CD8-positive, alpha-beta memory T cell (primary cell): Measurements from ENCODE around the gene EPS15. TPM values are rescaled to one million over a fixed set of nuclear protein-coding genes. Genes with fewer than 3 reads are reported as not detected.
A peak's percentile ranks its signal among the peaks of the same experiment; 100 is the strongest.
"Not testable (repeated sequence)": the region's sequence is repeated elsewhere in the genome, so short reads cannot be mapped to it uniquely, and the experiment has no call there.

Experiments
- CTCF ChIA-PET: fragments of 350-600 bp; sonication (Branson Sonifier 250); formaldehyde crosslinking; loops from one replicate; lab custom pipeline; 2021; ENCODE audit warnings: antibody characterized with exemption; lab: Charles Lee
- POLR2A ChIA-PET: fragments of 350-600 bp; sonication (Branson Sonifier 250); formaldehyde crosslinking; loops from one replicate; lab custom pipeline; 2021; ENCODE audit warnings: antibody characterized with exemption; lab: Charles Lee
- DNase-seq, 5 donors: peaks; one replicate each; pipeline versions ENCODE4 v3.0.0 to v3.0.0-alpha.2; 2020 to 2022; ENCODE audit warnings: mixed read lengths in 1 of 5
- H3K27ac ChIP-seq: one replicate; pipeline ENCODE4 v1.7.0; 2013; ENCODE audit warnings: low read depth, mild to moderate bottlenecking, low read length, moderate library complexity
- H3K27me3 ChIP-seq: 2 replicates; pipeline ENCODE4 v1.7.0; 2013; ENCODE audit warnings: low read length, mild to moderate bottlenecking; ENCODE audit not compliant: insufficient read depth, poor library complexity, severe bottlenecking
- H3K36me3 ChIP-seq: 2 replicates; pipeline ENCODE4 v1.7.0; 2013; ENCODE audit warnings: mild to moderate bottlenecking, low read length, moderate library complexity; ENCODE audit not compliant: insufficient read depth
- H3K4me1 ChIP-seq: 2 replicates; pipeline ENCODE4 v1.7.0; 2013; ENCODE audit warnings: mild to moderate bottlenecking, low read length, moderate library complexity; ENCODE audit not compliant: insufficient read depth
- H3K4me3 ChIP-seq: 2 replicates; pipeline ENCODE4 v1.7.0; 2013; ENCODE audit warnings: mild to moderate bottlenecking, low read length
- H3K9me3 ChIP-seq: 2 replicates; pipeline ENCODE4 v1.7.0; 2013; ENCODE audit warnings: mild to moderate bottlenecking, low read length
- H3K27ac Mint-ChIP-seq, 8 donors: one replicate each; pipeline ENCODE4 v1.8.0; 2020 to 2021; ENCODE audit warnings: mixed read lengths in 8 of 8, mild to moderate bottlenecking in 6 of 8, inconsistent platforms in 3 of 8, moderate library complexity in 3 of 8
- H3K27me3 Mint-ChIP-seq, 2 donors: one replicate each; pipeline ENCODE4 v1.8.0; 2020 to 2021; ENCODE audit warnings: mixed read lengths in 2 of 2, mild to moderate bottlenecking in 1 of 2, moderate library complexity in 1 of 2
- H3K36me3 Mint-ChIP-seq, 3 donors: one replicate each; pipeline ENCODE4 v1.8.0; 2020 to 2021; ENCODE audit warnings: mixed read lengths in 3 of 3, inconsistent platforms in 1 of 3, mild to moderate bottlenecking in 1 of 3
- H3K4me1 Mint-ChIP-seq, 3 donors: one replicate each; pipeline ENCODE4 v1.8.0; 2020 to 2021; ENCODE audit warnings: mixed read lengths in 3 of 3, inconsistent platforms in 1 of 3, mild to moderate bottlenecking in 1 of 3
- H3K4me3 Mint-ChIP-seq, 7 donors: one replicate each; pipeline ENCODE4 v1.8.0; 2020 to 2021; ENCODE audit warnings: mixed read lengths in 7 of 7, mild to moderate bottlenecking in 6 of 7, moderate library complexity in 4 of 7, inconsistent platforms in 2 of 7
- H3K9me3 Mint-ChIP-seq, 5 donors: one replicate each; pipeline ENCODE4 v1.8.0; 2020 to 2022; ENCODE audit warnings: mixed read lengths in 5 of 5, mild to moderate bottlenecking in 3 of 5, moderate library complexity in 2 of 5, inconsistent platforms in 1 of 5
- polyA plus RNA-seq: library from polyadenylated mRNA; unstranded; fragments of 300-500 nt; fragmentation: Illumina TruSeq; gene quantifications from one replicate; pipeline ENCODE4 v1.2.3, GENCODE V29; 2021
- total RNA-seq, 2 experiments: library from RNA; stranded (reverse); gene quantifications; one replicate each; pipeline ENCODE4 v1.2.3, GENCODE V29; 2021

The EPS15 gene
- total RNA-seq (100 to 1,000 TPM; 108 to 112 TPM), polyA plus RNA-seq (59.6 TPM)

- Histone ChIP-seq H3K4me1 (peaks cover 37% of the 10 kb centered on the region), H3K27ac (peak within 1 kb of the TSS; percentile 87), H3K9me3 (no peaks in the 10 kb centered on the region), H3K27me3 (no peaks in the 10 kb centered on the region), H3K36me3 (no peaks in the 10 kb centered on the region), H3K4me3 (peak within 1 kb of the TSS; percentile 89)
- POLR2A ChIA-PET = interaction anchor here (1.0 to 2.0 kb wide), 3 partner anchors 10 to 31 kb away, joined by 3 to 10 read pairs (median 5); no protein-coding TSS in a partner anchor
- Mint-ChIP-seq H3K36me3 (peaks cover 0 to 10% (median 0%) of the 10 kb centered on the region in 3 donors), H3K27me3 (no peaks in the 10 kb centered on the region), H3K4me3 (peak within 1 kb of the TSS; percentile 92 to 98 (median 96)), H3K27ac (peak within 1 kb of the TSS; percentile 94 to 98 (median 97)), H3K9me3 (no peaks in the 10 kb centered on the region), H3K4me1 (peaks cover 58 to 61% (median 60%) of the 10 kb centered on the region in 3 donors)
- DNase-seq = peak; percentile 75 to 90 (median 79)
- CTCF ChIA-PET = interaction anchor here (1.0 to 4.0 kb wide), 5 partner anchors 15 to 98 kb away, joined by 3 to 14 read pairs (median 4); no protein-coding TSS in a partner anchor
Observed at GRCh38 chr1:51519048-51519864, at the start of gene EPS15. TSS of gene EPS15 (minus strand) at chr1:51519266. CDS start at chr1:51519231, 35 bp downstream.

- Histone ChIP-seq H3K9me3 (no peaks in the 10 kb centered on the region), H3K36me3 (no peaks in the 10 kb centered on the region), H3K27me3 (no peaks in the 10 kb centered on the region), H3K4me1 (peaks cover 28% of the 10 kb centered on the region), H3K27ac (no peak overlapping the region), H3K4me3 (no peak overlapping the region)
- no peak for DNase-seq
- POLR2A ChIA-PET = no interaction called here
- CTCF ChIA-PET = interaction anchor here (0.9 kb wide), 1 partner anchor 200 kb away, joined by 3 read pairs; no protein-coding TSS in a partner anchor
- H3K4me1 Mint-ChIP-seq = peaks cover 27 to 31% (median 31%) of the 10 kb centered on the region in 3 donors
- peak overlapping the region in 7 of 8 donors; percentile 26 to 93 (median 82) for H3K27ac Mint-ChIP-seq
- H3K27me3 Mint-ChIP-seq = no peaks in the 10 kb centered on the region
- no peaks in the 10 kb centered on the region for H3K9me3 Mint-ChIP-seq
- H3K36me3 Mint-ChIP-seq = no peaks in the 10 kb centered on the region
- no peak overlapping the region for H3K4me3 Mint-ChIP-seq
Observed at GRCh38 chr1:51568231-51568935, 49.3 kb upstream of the EPS15 start.

DNA sequence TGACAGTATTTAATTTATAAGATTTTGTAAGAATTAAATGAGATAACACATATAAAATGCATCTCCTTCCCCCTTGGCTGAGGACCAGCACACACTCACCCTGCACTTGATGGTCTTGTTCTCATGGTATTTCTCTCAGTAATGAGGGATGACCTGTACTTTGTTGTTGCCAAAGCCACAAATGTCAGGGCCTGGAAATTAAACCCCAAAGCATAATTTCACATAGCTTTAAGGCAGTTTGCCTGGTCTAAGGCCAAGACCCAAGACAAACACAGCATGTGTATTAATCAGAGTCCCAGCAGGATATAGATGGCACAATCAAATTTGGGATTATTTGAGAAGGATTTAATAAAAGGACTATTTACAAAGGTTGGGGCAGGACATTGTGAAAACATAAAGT, 48.6 kb upstream of the EPS15 start:
- POLR2A ChIA-PET = no interaction called here
- Mint-ChIP-seq H3K9me3 (no peaks in the 10 kb centered on the region), H3K4me1 (peaks cover 27 to 31% (median 31%) of the 10 kb centered on the region in 3 donors), H3K27ac (no peak overlapping the region), H3K27me3 (no peaks in the 10 kb centered on the region), H3K4me3 (no peak overlapping the region), H3K36me3 (no peaks in the 10 kb centered on the region)
- no peak overlapping the region for H3K4me3 ChIP-seq
- H3K27me3 ChIP-seq = no peaks in the 10 kb centered on the region
- H3K27ac ChIP-seq = no peak overlapping the region
- no peaks in the 10 kb centered on the region for H3K36me3 ChIP-seq
- DNase-seq = no peak
- no peaks in the 10 kb centered on the region for H3K9me3 ChIP-seq
- CTCF ChIA-PET = interaction anchor here (0.9 kb wide), 1 partner anchor 201 kb away, joined by 3 read pairs; no protein-coding TSS in a partner anchor
- peaks cover 28% of the 10 kb centered on the region for H3K4me1 ChIP-seq

- no peaks in the 10 kb centered on the region for H3K27me3 Mint-ChIP-seq
- no peak for DNase-seq
- CTCF ChIA-PET = no interaction called here
- Histone ChIP-seq H3K4me3 (no peak overlapping the region), H3K36me3 (no peaks in the 10 kb centered on the region), H3K9me3 (no peaks in the 10 kb centered on the region), H3K27ac (no peak overlapping the region), H3K4me1 (peaks cover 28% of the 10 kb centered on the region), H3K27me3 (no peaks in the 10 kb centered on the region)
- POLR2A ChIA-PET = no interaction called here
- H3K27ac Mint-ChIP-seq = no peak overlapping the region
- H3K36me3 Mint-ChIP-seq = no peaks in the 10 kb centered on the region
- H3K9me3 Mint-ChIP-seq = no peaks in the 10 kb centered on the region
- H3K4me3 Mint-ChIP-seq = no peak overlapping the region
- H3K4me1 Mint-ChIP-seq = peaks cover 27 to 31% (median 31%) of the 10 kb centered on the region in 3 donors
Observed at GRCh38 chr1:51566260-51566659, 47.2 kb upstream of the EPS15 start.

DNA sequence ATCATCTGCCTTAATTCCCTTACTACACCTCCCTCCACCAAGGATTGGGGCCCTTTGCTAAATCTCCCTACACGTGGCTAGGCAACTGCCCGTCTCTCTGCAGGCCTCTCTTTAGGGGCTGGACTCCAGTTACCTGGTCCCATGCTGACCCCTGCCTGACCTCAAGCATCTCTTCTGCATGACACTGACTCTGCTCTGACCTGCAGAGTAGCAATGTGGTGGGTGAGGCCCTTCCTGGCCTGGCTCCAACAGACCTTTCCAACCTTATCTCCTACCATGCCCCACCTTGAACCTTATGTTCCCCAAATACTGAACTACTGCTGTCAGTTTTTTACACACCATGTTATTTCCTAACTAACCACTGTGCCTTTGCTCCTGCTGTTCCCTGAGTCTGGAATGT, 45.9 kb upstream of the EPS15 start:
- ChIA-PET CTCF (no interaction called here), POLR2A (no interaction called here)
- no peak overlapping the region for H3K27ac Mint-ChIP-seq
- peaks cover 18 to 20% (median 19%) of the 10 kb centered on the region in 3 donors for H3K4me1 Mint-ChIP-seq
- no peak overlapping the region for H3K4me3 Mint-ChIP-seq
- H3K9me3 Mint-ChIP-seq = no peaks in the 10 kb centered on the region
- H3K27ac ChIP-seq = no peak overlapping the region
- H3K4me3 ChIP-seq = no peak overlapping the region
- H3K4me1 ChIP-seq = peaks cover 17% of the 10 kb centered on the region
- no peaks in the 10 kb centered on the region for H3K27me3 ChIP-seq
- H3K36me3 Mint-ChIP-seq = no peaks in the 10 kb centered on the region
- DNase-seq = no peak
- H3K27me3 Mint-ChIP-seq = no peaks in the 10 kb centered on the region
- H3K9me3 ChIP-seq = no peaks in the 10 kb centered on the region
- H3K36me3 ChIP-seq = no peaks in the 10 kb centered on the region

DNA sequence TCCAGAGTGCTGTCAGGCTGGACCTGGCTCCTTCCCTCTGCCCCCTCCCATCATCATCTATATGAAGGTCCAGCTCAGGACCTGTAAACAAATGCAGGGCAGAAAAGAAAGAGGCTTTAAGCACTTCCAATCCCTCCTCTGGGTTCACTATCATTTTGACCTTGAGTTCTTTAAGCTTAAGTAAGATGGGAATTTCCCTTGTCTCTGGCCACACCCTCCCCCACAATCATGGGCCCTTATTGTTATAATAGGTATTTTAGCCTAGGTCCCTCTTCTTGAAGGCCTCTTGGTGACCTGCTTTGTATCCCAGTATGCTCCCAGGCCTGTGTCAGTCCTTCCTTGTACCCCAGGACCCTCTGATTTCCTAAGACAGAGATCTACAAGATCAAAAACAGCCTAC, 45.1 kb upstream of the EPS15 start:
- no peak for DNase-seq
- CTCF ChIA-PET = no interaction called here
- peak overlapping the region in 2 of 8 donors; percentile 37 to 42 for H3K27ac Mint-ChIP-seq

DNA sequence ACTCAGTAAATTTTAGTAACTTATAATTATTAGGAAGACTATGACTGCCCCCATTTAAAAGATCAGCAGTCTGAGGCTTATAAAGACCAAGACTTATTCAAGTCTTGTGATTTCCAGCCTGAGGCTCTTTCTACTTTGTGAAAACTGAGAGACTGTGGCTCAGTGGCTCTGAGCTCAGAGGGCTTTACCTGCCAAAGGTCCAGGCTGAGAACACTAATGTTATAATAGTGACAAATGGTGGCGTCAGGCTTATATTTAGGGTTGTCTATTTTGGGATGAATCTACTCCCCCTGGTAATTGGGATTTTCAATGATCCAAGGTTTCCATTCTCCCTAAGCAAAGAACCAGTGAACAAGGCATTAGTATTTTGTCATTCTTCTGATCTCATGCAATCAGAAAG, 42.6 kb upstream of the EPS15 start:
- Mint-ChIP-seq H3K27ac (no peak overlapping the region), H3K9me3 (no peaks in the 10 kb centered on the region), H3K4me1 (peaks cover 4 to 6% (median 6%) of the 10 kb centered on the region in 3 donors), H3K4me3 (no peak overlapping the region), H3K27me3 (peaks cover 7 to 10% of the 10 kb centered on the region in 2 donors), H3K36me3 (peaks cover 0 to 1% (median 0%) of the 10 kb centered on the region in 3 donors)
- Histone ChIP-seq H3K36me3 (no peaks in the 10 kb centered on the region), H3K9me3 (no peaks in the 10 kb centered on the region), H3K4me3 (no peak overlapping the region), H3K4me1 (no peaks in the 10 kb centered on the region), H3K27me3 (no peaks in the 10 kb centered on the region), H3K27ac (no peak overlapping the region)
- ChIA-PET POLR2A (no interaction called here), CTCF (no interaction called here)
- DNase-seq = no peak

More for the DNA sequence above, 45.1 kb upstream of the EPS15 start:
- H3K4me3 ChIP-seq = no peak overlapping the region
- H3K4me1 ChIP-seq = peaks cover 8% of the 10 kb centered on the region
- no peaks in the 10 kb centered on the region for H3K9me3 ChIP-seq
- POLR2A ChIA-PET = no interaction called here
- H3K27ac ChIP-seq = no peak overlapping the region
- H3K27me3 ChIP-seq = no peaks in the 10 kb centered on the region
- no peaks in the 10 kb centered on the region for H3K36me3 Mint-ChIP-seq
- no peaks in the 10 kb centered on the region for H3K9me3 Mint-ChIP-seq
- H3K36me3 ChIP-seq = no peaks in the 10 kb centered on the region
- no peaks in the 10 kb centered on the region for H3K27me3 Mint-ChIP-seq
- no peak overlapping the region for H3K4me3 Mint-ChIP-seq
- H3K4me1 Mint-ChIP-seq = peaks cover 9 to 11% (median 10%) of the 10 kb centered on the region in 3 donors

DNA sequence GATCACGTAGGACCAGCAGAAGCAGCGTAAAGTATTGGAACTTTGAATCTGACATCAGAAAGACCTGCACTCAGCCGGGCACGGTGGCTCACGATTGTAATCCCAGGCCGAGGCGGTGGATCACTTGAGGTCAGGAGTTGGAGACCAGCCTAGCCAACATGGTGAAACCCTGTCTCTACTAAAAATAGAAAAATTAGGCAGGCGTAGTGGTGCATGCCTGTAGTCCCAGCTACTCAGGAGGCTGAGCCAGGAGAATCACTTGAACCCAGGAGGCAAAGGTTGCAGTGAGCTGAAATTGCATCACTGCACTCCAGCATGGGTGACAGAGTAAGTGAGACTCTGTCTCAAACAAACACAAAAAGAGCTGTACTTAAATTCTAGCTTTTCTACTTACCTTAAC, 41.8 kb upstream of the EPS15 start:
- H3K4me3 ChIP-seq, H3K9me3 Mint-ChIP-seq, H3K4me1 Mint-ChIP-seq, H3K27ac ChIP-seq, CTCF ChIA-PET, DNase-seq, H3K27me3 ChIP-seq, POLR2A ChIA-PET, H3K4me3 Mint-ChIP-seq, H3K27me3 Mint-ChIP-seq, H3K36me3 Mint-ChIP-seq, H3K9me3 ChIP-seq, H3K4me1 ChIP-seq, H3K36me3 ChIP-seq: not testable (repeated sequence)
- peak overlapping the region in 1 of 8 donors; percentile 11 for H3K27ac Mint-ChIP-seq
